Measurements from ENCODE around the gene TTC7B.

DNA sequence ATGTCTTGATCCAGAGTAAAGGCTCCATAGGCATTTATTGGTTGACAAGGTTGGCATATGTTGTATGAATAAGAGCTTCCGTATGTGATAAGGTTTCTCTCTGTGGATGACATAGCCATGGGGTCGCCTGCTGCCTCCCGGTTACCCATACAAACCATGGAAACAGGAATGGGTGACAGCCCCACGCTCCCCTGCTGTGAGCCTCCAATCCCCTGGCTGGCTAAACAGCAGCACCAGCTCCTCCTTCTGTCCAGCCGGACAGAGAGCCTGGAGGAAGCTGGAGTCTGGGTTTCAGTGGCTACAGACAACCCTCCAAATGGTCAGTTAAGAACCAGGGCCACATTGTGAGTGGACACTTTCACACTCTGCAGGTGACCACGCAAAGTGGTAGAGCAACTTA, 288.3 kb downstream of the TTC7B start:
- TF ChIP-seq, protein P1, sequence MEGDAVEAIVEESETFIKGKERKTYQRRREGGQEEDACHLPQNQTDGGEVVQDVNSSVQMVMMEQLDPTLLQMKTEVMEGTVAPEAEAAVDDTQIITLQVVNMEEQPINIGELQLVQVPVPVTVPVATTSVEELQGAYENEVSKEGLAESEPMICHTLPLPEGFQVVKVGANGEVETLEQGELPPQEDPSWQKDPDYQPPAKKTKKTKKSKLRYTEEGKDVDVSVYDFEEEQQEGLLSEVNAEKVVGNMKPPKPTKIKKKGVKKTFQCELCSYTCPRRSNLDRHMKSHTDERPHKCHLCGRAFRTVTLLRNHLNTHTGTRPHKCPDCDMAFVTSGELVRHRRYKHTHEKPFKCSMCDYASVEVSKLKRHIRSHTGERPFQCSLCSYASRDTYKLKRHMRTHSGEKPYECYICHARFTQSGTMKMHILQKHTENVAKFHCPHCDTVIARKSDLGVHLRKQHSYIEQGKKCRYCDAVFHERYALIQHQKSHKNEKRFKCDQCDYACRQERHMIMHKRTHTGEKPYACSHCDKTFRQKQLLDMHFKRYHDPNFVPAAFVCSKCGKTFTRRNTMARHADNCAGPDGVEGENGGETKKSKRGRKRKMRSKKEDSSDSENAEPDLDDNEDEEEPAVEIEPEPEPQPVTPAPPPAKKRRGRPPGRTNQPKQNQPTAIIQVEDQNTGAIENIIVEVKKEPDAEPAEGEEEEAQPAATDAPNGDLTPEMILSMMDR (IDR thresholded peaks at IDR 0.05): no peak
- TF ChIP-seq EZH2 (IDR thresholded peaks at IDR 0.05): no peak

Measured in neural progenitor cell (in vitro differentiated cells).